ENCODE measurements around the gene RPL29.

GRCh38 chr3:51954105-51954504, 41.6 kb downstream of the RPL29 start:
- TF ChIP-seq JUN (IDR thresholded peaks at IDR 0.05; ENCODE audit: low read depth, low read length) (no peak), SIN3A (conservative IDR thresholded peaks at IDR 0.05 in 1 of 2, IDR thresholded peaks at IDR 0.05 in 1 of 2; ENCODE audit: low read depth in 1 of 2, low read length in 2 of 2) (no peak), JUND (IDR thresholded peaks at IDR 0.05; ENCODE audit: low read length) (no peak)
